ENCODE measurements around the gene TMEM132A.
A peak's percentile ranks its signal among the peaks of the same experiment; 100 is the strongest.

The TMEM132A gene

GRCh38 chr11:60939855-60940254, 15.6 kb downstream of the TMEM132A start:
- DNase-seq = no peak

- no peak for DNase-seq
Measured at GRCh38 chr11:60941371-60942119, 17.3 kb downstream of the TMEM132A start.

GRCh38 chr11:60942219-60942618, 18.0 kb downstream of the TMEM132A start:
- no peak for DNase-seq

GRCh38 chr11:60942970-60943565, 18.8 kb downstream of the TMEM132A start:
- peak; percentile 57 for DNase-seq

- no peak for DNase-seq
Measured at GRCh38 chr11:60944490-60945294, 20.4 kb downstream of the TMEM132A start.

- DNase-seq = no peak
Measured at GRCh38 chr11:60945295-60945667, 21.0 kb downstream of the TMEM132A start.

GRCh38 chr11:60946601-60947264, 22.5 kb downstream of the TMEM132A start:
- no peak for DNase-seq

- DNase-seq = no peak
Measured at GRCh38 chr11:60947700-60948099, 23.4 kb downstream of the TMEM132A start.

- DNase-seq = no peak
Measured at GRCh38 chr11:60948250-60948649, 24.0 kb downstream of the TMEM132A start.

GRCh38 chr11:60950024-60950423, 25.8 kb downstream of the TMEM132A start:
- DNase-seq = no peak

- no peak for DNase-seq
Measured at GRCh38 chr11:60950933-60951605, 26.8 kb downstream of the TMEM132A start.

GRCh38 chr11:60951606-60951903, 27.3 kb downstream of the TMEM132A start:
- no peak for DNase-seq

- no peak for DNase-seq
Measured at GRCh38 chr11:60951904-60952741, 27.9 kb downstream of the TMEM132A start, which contains the start of gene SLC15A3. SLC15A3 (minus strand) TSS chr11:60952176; CDS start chr11:60951551, 625 bp downstream.

GRCh38 chr11:60952742-60953170, 28.5 kb downstream of the TMEM132A start:
- DNase-seq = no peak

GRCh38 chr11:60953781-60954180, 29.5 kb downstream of the TMEM132A start:
- no peak for DNase-seq

GRCh38 chr11:60954421-60954820, 30.2 kb downstream of the TMEM132A start:
- no peak for DNase-seq

GRCh38 chr11:60955571-60955970, 31.3 kb downstream of the TMEM132A start:
- no peak for DNase-seq

GRCh38 chr11:60957188-60957587, 32.9 kb downstream of the TMEM132A start:
- DNase-seq = no peak

GRCh38 chr11:60959431-60959830, 35.2 kb downstream of the TMEM132A start:
- no peak for DNase-seq

- DNase-seq = no peak
Measured at GRCh38 chr11:60960405-60960804, 36.1 kb downstream of the TMEM132A start.

GRCh38 chr11:60964801-60965200, 40.5 kb downstream of the TMEM132A start:
- DNase-seq = no peak

GRCh38 chr11:60966890-60967289, 42.6 kb downstream of the TMEM132A start:
- no peak for DNase-seq

Data from NCI-H1105 (cell line).